T-helper 17 cell (primary cell): Measurements from ENCODE around the gene PEX16. TPM values are rescaled to one million over a fixed set of nuclear protein-coding genes. Genes with fewer than 3 reads are reported as not detected.
A peak's percentile ranks its signal among the peaks of the same experiment; 100 is the strongest.

ENCODE experiments used
- ATAC-seq: fragments of 150-1000 bp; cut with Tn5 transposase; 2 replicates; pipeline ENCODE4 v1.10.0; 2021; ENCODE audit warnings: mild to moderate bottlenecking, moderate library complexity
- DNase-seq, 3 donors: peaks; one replicate each; pipeline versions ENCODE4 v3.0.0 to v3.0.0-alpha.2; 2020 to 2021
- H3K9me3 ChIP-seq: one replicate; pipeline ENCODE4 v1.7.0; 2013; ENCODE audit warnings: low read length, mild to moderate bottlenecking; ENCODE audit not compliant: control insufficient read depth, poor library complexity, severe bottlenecking
- H3K27ac Mint-ChIP-seq: one replicate; pipeline ENCODE4 v1.8.0; 2022; ENCODE audit warnings: mild to moderate bottlenecking, moderate library complexity, mixed read lengths
- H3K27me3 Mint-ChIP-seq: one replicate; pipeline ENCODE4 v1.8.0; 2022; ENCODE audit warnings: mixed read lengths
- H3K36me3 Mint-ChIP-seq: one replicate; pipeline ENCODE4 v1.8.0; 2022; ENCODE audit warnings: low read depth, mixed read lengths
- H3K4me1 Mint-ChIP-seq: one replicate; pipeline ENCODE4 v1.8.0; 2022; ENCODE audit warnings: mild to moderate bottlenecking, mixed read lengths
- H3K4me3 Mint-ChIP-seq: one replicate; pipeline ENCODE4 v1.8.0; 2022; ENCODE audit warnings: mild to moderate bottlenecking, moderate library complexity, mixed read lengths
- total RNA-seq, 4 donors: library from RNA in 2 of 4; stranded (reverse) in 2 of 4; gene quantifications; one replicate each; pipeline ENCODE4 v1.2.3 and lab custom pipeline; 2022 to 2026

The PEX16 gene
- total RNA-seq, 2 donors from 2014 or later = 59.1 to 64.2 TPM

GRCh38 chr11:45919806-45920530 is 2.3 kb upstream of the PEX16 start:
- peak overlapping the region; percentile 16 for H3K27ac Mint-ChIP-seq
- ATAC-seq (no peak), DNase-seq (peak in 2 of 3 donors; percentile 1 to 2)
- peak overlapping the region; percentile 69 for H3K4me3 Mint-ChIP-seq
- peaks cover 46% of the 10 kb centered on the region for H3K4me1 Mint-ChIP-seq
- H3K27me3 Mint-ChIP-seq = no peaks in the 10 kb centered on the region
- no peaks in the 10 kb centered on the region for H3K9me3 ChIP-seq
- no peaks in the 10 kb centered on the region for H3K36me3 Mint-ChIP-seq

DNA sequence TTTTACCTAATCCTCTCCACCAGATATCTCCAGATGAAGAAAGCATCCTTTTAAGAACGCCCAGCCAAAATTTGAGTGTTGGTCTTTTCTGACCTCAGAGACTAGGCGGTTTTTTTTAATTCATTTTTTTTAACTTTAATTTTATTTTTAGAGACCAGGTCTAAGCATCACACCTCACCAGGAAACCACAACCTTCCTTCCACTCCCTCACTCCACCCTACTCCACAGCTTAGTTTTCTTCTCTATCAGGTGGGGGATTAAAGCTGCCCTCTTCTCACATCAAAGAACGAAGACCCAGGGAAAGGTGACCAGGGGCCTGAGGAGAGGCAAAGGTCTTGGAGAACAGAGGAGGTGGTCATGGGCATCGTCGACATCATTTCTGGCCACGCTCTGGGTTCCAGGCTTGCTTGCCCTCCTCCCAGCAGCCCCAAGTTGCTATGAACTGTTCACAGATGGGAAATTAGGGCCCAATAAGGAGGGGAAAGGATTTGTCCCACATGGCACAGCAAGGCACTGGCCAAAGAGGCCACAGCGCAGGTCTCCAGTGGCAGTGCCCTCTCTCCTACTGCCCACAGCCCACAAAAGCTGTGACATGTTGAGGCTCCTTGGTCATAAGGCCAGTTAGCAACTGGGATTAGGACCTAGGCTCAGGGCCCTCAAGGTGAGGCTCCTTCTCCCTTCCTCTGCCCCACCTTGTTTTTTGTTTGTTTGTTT is 1.4 kb upstream of the PEX16 start:
- DNase-seq (peak in 1 of 3 donors; percentile 2), ATAC-seq (no peak)
- no peaks in the 10 kb centered on the region for H3K9me3 ChIP-seq
- H3K36me3 Mint-ChIP-seq = no peaks in the 10 kb centered on the region
- no peaks in the 10 kb centered on the region for H3K27me3 Mint-ChIP-seq
- H3K4me3 Mint-ChIP-seq = peak overlapping the region; percentile 96
- H3K27ac Mint-ChIP-seq = peak overlapping the region; percentile 95
- peaks cover 43% of the 10 kb centered on the region for H3K4me1 Mint-ChIP-seq

GRCh38 chr11:45918331-45918941 is 759 bp upstream of the PEX16 start:
- H3K9me3 ChIP-seq = no peaks in the 10 kb centered on the region
- no peaks in the 10 kb centered on the region for H3K27me3 Mint-ChIP-seq
- peaks cover 4% of the 10 kb centered on the region for H3K36me3 Mint-ChIP-seq
- peak overlapping the region; percentile 96 for H3K4me3 Mint-ChIP-seq
- peak overlapping the region; percentile 95 for H3K27ac Mint-ChIP-seq
- H3K4me1 Mint-ChIP-seq = peaks cover 43% of the 10 kb centered on the region
- DNase-seq (peak in 2 of 3 donors; percentile 56 to 61), ATAC-seq (no peak)

- peaks cover 41% of the 10 kb centered on the region for H3K4me1 Mint-ChIP-seq
- peaks cover 4% of the 10 kb centered on the region for H3K36me3 Mint-ChIP-seq
- ATAC-seq = peak; percentile 1
- H3K9me3 ChIP-seq = no peaks in the 10 kb centered on the region
- H3K27ac Mint-ChIP-seq = peak overlapping the region; percentile 95
- no peak for DNase-seq
- H3K27me3 Mint-ChIP-seq = no peaks in the 10 kb centered on the region
- peak overlapping the region; percentile 96 for H3K4me3 Mint-ChIP-seq
Observed at GRCh38 chr11:45917286-45917622, 423 bp downstream of the PEX16 start.

DNA sequence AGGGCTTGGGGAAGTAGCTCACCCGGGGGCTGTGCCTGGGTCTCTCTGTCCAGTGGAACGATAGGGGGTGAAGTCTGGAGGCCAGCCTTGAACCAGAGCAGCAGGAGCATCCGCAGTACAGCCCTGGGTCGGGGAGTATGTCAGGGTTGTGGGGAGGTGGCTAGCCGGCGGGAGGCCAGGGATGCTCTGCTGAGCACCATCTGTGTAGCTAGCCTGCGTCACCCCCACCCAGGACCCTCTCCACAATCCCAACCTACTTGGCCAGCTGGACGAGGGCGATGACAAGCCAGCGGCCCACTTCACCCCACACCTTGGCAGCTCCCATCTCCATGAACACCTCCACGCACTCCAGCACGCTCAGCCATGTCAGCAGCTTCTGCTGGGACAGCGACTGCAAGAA is 2.2 kb downstream of the PEX16 start:
- no peak overlapping the region for H3K4me3 Mint-ChIP-seq
- ATAC-seq (no peak), DNase-seq (no peak)
- H3K27ac Mint-ChIP-seq = peak overlapping the region; percentile 95
- no peaks in the 10 kb centered on the region for H3K9me3 ChIP-seq
- H3K27me3 Mint-ChIP-seq = no peaks in the 10 kb centered on the region
- H3K36me3 Mint-ChIP-seq = peaks cover 4% of the 10 kb centered on the region
- H3K4me1 Mint-ChIP-seq = peaks cover 37% of the 10 kb centered on the region

- Mint-ChIP-seq H3K27me3 (no peaks in the 10 kb centered on the region), H3K4me3 (peak overlapping the region; percentile 12), H3K4me1 (peaks cover 25% of the 10 kb centered on the region), H3K27ac (peak overlapping the region; percentile 11), H3K36me3 (peaks cover 4% of the 10 kb centered on the region)
- DNase-seq (no peak), ATAC-seq (no peak)
- H3K9me3 ChIP-seq = no peaks in the 10 kb centered on the region
Observed at GRCh38 chr11:45913942-45914635, 3.6 kb downstream of the PEX16 start.

DNA sequence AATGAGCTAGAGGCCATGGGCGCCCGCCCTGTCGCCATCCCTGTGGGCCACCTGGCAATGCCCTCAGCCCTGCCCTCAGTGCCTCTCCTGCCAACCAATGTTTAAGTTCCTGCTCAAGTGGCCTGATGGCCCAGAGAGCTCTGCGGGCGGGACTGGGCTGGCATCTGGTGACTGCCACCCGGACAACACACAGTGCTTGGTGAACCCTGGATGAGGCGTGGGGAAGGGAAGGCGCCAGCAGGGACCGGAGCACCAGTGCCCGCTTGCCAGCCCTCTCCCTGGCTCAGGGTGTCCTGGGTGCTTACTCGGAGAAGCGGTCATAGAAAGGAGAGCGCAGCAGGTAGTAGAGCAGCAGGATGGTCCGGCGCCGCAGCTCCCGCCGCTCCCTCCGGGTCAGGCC is 4.2 kb downstream of the PEX16 start:
- peaks cover 4% of the 10 kb centered on the region for H3K36me3 Mint-ChIP-seq
- ATAC-seq (no peak), DNase-seq (no peak)
- peaks cover 23% of the 10 kb centered on the region for H3K4me1 Mint-ChIP-seq
- H3K27ac Mint-ChIP-seq = peak overlapping the region; percentile 11
- peak overlapping the region; percentile 12 for H3K4me3 Mint-ChIP-seq
- no peaks in the 10 kb centered on the region for H3K9me3 ChIP-seq
- no peaks in the 10 kb centered on the region for H3K27me3 Mint-ChIP-seq

DNA sequence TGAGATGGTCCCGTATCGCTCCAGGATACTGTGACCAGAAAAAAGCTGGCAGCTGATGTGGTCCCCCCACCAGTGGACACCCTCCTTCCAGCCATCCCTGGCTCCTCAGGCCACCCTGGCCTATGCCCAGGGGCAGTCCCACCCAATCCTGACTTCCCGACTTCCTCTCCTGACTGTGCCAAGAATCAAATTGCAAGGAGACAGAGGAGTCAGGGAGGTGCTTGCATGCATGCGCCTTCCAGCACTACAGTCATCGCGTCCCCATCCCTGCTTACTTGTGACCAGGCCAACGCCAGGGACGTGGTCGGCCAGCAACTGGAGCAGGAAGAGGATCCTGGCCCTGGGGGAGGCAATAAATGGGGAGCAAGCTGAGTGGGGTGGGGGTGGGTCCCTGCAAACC is 7.1 kb downstream of the PEX16 start:
- no peaks in the 10 kb centered on the region for H3K9me3 ChIP-seq
- H3K4me1 Mint-ChIP-seq = peaks cover 13% of the 10 kb centered on the region
- no peak overlapping the region for H3K4me3 Mint-ChIP-seq
- ATAC-seq = no peak
- no peak for DNase-seq
- H3K27ac Mint-ChIP-seq = no peak overlapping the region
- peaks cover 4% of the 10 kb centered on the region for H3K36me3 Mint-ChIP-seq
- no peaks in the 10 kb centered on the region for H3K27me3 Mint-ChIP-seq

- no peak for ATAC-seq
- H3K36me3 Mint-ChIP-seq = peaks cover 4% of the 10 kb centered on the region
Observed at GRCh38 chr11:45909594-45910475, 7.8 kb downstream of the PEX16 start.

GRCh38 chr11:45907911-45908370 is 9.7 kb downstream of the PEX16 start:
- ATAC-seq (peak; percentile 8), DNase-seq (no peak)
- Mint-ChIP-seq H3K4me3 (peak overlapping the region; percentile 71), H3K27me3 (no peaks in the 10 kb centered on the region), H3K4me1 (peaks cover 14% of the 10 kb centered on the region), H3K27ac (peak overlapping the region; percentile 79), H3K36me3 (no peaks in the 10 kb centered on the region)
- no peaks in the 10 kb centered on the region for H3K9me3 ChIP-seq

More at GRCh38 chr11:45909594-45910475, 7.8 kb downstream of the PEX16 start:
- DNase-seq = no peak
- Mint-ChIP-seq H3K4me3 (no peak overlapping the region), H3K27me3 (no peaks in the 10 kb centered on the region), H3K4me1 (peaks cover 12% of the 10 kb centered on the region), H3K27ac (no peak overlapping the region)
- no peaks in the 10 kb centered on the region for H3K9me3 ChIP-seq

GRCh38 chr11:45906965-45907611 is 10.6 kb downstream of the PEX16 start, which contains the start of gene FREY1:
Gene FREY1, minus strand, starts transcription at chr11:45907271. Its CDS starts 26 bp downstream, at chr11:45907245.
- Mint-ChIP-seq H3K4me3 (peak within 1 kb of the TSS; percentile 71), H3K27ac (peak within 1 kb of the TSS; percentile 79), H3K4me1 (peaks cover 14% of the 10 kb centered on the region), H3K36me3 (no peaks in the 10 kb centered on the region), H3K27me3 (no peaks in the 10 kb centered on the region)
- ATAC-seq = peak; percentile 10
- no peak for DNase-seq
- no peaks in the 10 kb centered on the region for H3K9me3 ChIP-seq
